Stomach (tissue), 4 donors: Measurements from ENCODE around the gene OMA1.

Experiments used
- POLR2A ChIP-seq, 4 donors: fragments of 450-650 bp; IDR thresholded peaks; one replicate each; pipeline ENCODE4 v1.6.1; 2016; ENCODE audit warnings: antibody characterized with exemption in 4 of 4, control low read depth in 2 of 4, mild to moderate bottlenecking in 1 of 4, moderate library complexity in 1 of 4
- TF ChIP-seq, protein P1 (sequence below), 7 experiments: fragments of 450-650 bp in 4 of 7; fragments of 200-600 bp in 3 of 7; sonication (generic) in 3 of 7; IDR thresholded peaks; one replicate each; pipeline ENCODE4 v1.5.1; 2016 to 2019; ENCODE audit warnings: antibody characterized with exemption in 7 of 7, control low read depth in 2 of 7, mild to moderate bottlenecking in 1 of 7

GRCh38 chr1:58477390-58477789, 69.1 kb downstream of the OMA1 start:
- TF ChIP-seq, protein P1, sequence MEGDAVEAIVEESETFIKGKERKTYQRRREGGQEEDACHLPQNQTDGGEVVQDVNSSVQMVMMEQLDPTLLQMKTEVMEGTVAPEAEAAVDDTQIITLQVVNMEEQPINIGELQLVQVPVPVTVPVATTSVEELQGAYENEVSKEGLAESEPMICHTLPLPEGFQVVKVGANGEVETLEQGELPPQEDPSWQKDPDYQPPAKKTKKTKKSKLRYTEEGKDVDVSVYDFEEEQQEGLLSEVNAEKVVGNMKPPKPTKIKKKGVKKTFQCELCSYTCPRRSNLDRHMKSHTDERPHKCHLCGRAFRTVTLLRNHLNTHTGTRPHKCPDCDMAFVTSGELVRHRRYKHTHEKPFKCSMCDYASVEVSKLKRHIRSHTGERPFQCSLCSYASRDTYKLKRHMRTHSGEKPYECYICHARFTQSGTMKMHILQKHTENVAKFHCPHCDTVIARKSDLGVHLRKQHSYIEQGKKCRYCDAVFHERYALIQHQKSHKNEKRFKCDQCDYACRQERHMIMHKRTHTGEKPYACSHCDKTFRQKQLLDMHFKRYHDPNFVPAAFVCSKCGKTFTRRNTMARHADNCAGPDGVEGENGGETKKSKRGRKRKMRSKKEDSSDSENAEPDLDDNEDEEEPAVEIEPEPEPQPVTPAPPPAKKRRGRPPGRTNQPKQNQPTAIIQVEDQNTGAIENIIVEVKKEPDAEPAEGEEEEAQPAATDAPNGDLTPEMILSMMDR (IDR thresholded peaks at IDR 0.05), result no peak
- TF ChIP-seq POLR2A (IDR thresholded peaks at IDR 0.05), result no peak
